ENCODE measurements around the gene HP1BP3. TPM values are rescaled to one million over a fixed set of nuclear protein-coding genes. Genes with fewer than 3 reads are reported as not detected.

Gene HP1BP3
- total RNA-seq, 4 donors from 2014 or later, result 222 to 491 (median 311) TPM

DNA sequence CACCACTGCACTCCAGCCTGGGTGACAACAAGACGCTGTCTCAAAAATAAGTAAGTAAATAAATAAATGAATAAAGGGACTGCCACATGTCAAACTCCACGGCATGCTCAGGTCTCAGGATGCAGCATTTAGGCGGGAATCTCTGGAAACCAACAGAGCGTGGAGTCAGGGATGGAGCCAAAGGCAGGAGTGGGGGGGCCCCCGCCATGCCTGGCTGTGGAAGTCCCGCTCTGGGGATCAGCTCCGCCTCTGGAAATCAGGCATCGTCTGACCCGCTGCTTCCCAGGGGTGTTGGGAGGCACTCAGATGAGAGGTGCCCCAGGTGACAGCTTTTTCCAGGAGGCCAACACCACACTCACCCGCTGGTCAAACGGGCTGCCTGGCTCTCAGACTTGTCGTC, 89.5 kb downstream of the HP1BP3 start:
- Histone ChIP-seq H3K9me3 (no peaks in the 10 kb centered on the region), H3K4me1 (peaks cover 0 to 12% (median 4%) of the 10 kb centered on the region in 4 donors), H3K4me3 (no peak overlapping the region), H3K36me3 (no peaks in the 10 kb centered on the region), H3K27ac (peak overlapping the region in 2 of 4 donors; percentile 84 to 88), H3K27me3 (no peaks in the 10 kb centered on the region)
- DNase-seq (ENCODE audit: low spot score in 2 of 2), result no peak
- TF ChIP-seq, protein P1, sequence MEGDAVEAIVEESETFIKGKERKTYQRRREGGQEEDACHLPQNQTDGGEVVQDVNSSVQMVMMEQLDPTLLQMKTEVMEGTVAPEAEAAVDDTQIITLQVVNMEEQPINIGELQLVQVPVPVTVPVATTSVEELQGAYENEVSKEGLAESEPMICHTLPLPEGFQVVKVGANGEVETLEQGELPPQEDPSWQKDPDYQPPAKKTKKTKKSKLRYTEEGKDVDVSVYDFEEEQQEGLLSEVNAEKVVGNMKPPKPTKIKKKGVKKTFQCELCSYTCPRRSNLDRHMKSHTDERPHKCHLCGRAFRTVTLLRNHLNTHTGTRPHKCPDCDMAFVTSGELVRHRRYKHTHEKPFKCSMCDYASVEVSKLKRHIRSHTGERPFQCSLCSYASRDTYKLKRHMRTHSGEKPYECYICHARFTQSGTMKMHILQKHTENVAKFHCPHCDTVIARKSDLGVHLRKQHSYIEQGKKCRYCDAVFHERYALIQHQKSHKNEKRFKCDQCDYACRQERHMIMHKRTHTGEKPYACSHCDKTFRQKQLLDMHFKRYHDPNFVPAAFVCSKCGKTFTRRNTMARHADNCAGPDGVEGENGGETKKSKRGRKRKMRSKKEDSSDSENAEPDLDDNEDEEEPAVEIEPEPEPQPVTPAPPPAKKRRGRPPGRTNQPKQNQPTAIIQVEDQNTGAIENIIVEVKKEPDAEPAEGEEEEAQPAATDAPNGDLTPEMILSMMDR (IDR thresholded peaks at IDR 0.05), result no peak
- TF ChIP-seq POLR2A (IDR thresholded peaks at IDR 0.05) (no peak), EP300 (IDR thresholded peaks at IDR 0.05) (no peak)
- WGBS, 2 donors, result 83 to 90% methylated on average over 11 to 12 of the region's 12 CpGs

DNA sequence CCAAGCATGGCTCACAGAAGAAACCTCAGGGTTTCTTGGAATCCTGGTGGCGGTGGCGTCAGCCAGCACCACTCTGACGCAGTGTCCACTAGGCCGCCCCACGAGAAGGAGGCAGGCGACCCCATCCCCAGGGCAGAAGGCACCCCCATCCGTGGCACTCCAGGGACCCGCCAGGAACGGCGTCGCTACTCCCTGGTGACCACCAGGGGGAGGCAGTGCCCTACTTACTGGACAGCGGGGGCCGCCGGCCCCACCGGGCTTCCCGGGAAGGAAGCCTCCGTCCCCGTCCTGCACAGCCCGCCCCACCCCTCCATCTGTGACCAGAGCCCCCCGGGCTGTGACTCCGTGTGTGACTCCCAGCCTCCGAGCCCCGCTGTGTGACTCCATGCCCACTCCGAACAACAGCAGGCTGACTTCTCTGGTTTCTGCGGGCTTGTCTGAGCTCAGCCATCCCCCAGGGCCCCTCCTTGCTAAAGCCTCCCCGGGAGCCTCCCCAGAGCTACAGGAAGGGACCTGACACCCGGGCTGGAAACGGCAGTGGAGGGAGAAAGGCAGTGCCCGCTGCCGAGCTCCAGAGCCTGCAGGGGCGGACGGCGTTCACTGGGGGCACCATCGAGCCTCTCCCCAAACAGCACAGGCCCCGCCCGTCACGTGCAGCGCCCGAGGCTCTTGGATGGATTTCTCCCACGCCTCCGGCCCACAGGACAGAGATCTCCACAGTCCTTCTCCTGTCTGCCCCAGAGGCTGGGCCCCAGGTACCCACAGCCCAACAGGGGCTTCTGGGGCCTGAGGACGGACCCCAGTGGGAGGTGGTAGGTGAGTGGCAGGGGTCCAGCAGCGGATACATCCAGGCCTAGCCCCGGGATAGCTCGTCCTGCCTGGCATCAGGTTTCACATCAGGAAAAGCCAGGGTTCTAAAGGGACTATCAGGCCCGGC, 90.4 kb downstream of the HP1BP3 start:
- WGBS, 2 donors, result 1 to 3% methylated on average over 30 to 45 of the region's 46 CpGs
- TF ChIP-seq EP300 (IDR thresholded peaks at IDR 0.05) (peak in 1 of 2 donors; percentile 61), POLR2A (IDR thresholded peaks at IDR 0.05) (no peak)
- TF ChIP-seq, protein P1 (IDR thresholded peaks at IDR 0.05), result peak; percentile 87 to 97 (median 94)

DNA sequence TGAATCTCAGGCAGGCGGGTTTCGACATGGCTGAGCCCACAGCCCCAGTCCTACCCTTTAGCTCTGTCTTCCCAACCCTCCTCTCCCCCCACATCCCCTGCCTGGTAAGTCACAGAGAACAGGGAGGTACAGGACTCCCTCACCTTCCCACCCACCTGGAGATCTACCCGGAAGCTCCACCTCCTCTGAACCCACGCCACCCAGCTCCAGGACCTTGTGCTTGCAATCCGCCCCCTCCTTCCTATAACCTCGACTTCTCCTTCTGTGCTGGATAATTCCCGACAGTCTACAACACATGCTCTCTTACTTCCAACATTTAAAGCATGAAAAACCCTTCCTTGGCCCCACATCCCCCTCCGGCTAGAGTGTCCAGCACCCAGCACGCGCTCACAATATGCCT, 91.6 kb downstream of the HP1BP3 start:
- DNase-seq (ENCODE audit: low spot score in 2 of 2), result no peak
- Histone ChIP-seq H3K9me3 (peaks cover 0 to 9% (median 0%) of the 10 kb centered on the region in 4 donors), H3K4me3 (no peak overlapping the region), H3K27ac (no peak overlapping the region), H3K4me1 (peaks cover 0 to 12% (median 4%) of the 10 kb centered on the region in 4 donors), H3K27me3 (no peaks in the 10 kb centered on the region), H3K36me3 (no peaks in the 10 kb centered on the region)
- TF ChIP-seq, protein P1 (IDR thresholded peaks at IDR 0.05), result no peak
- no peak for TF ChIP-seq POLR2A (IDR thresholded peaks at IDR 0.05)
- no peak for TF ChIP-seq EP300 (IDR thresholded peaks at IDR 0.05)
- WGBS, 2 donors, result 76 to 81% methylated on average over 10 of the region's 10 CpGs

More for the DNA sequence above, 90.4 kb downstream of the HP1BP3 start:
- Histone ChIP-seq H3K9me3 (peaks cover 0 to 7% (median 0%) of the 10 kb centered on the region in 4 donors), H3K27ac (peak overlapping the region; percentile 71 to 93 (median 86)), H3K27me3 (no peaks in the 10 kb centered on the region), H3K4me1 (peaks cover 0 to 12% (median 4%) of the 10 kb centered on the region in 4 donors), H3K4me3 (peak overlapping the region; percentile 51 to 81 (median 60)), H3K36me3 (no peaks in the 10 kb centered on the region)
- DNase-seq (ENCODE audit: low spot score in 2 of 2), result peak; percentile 72 to 83

DNA sequence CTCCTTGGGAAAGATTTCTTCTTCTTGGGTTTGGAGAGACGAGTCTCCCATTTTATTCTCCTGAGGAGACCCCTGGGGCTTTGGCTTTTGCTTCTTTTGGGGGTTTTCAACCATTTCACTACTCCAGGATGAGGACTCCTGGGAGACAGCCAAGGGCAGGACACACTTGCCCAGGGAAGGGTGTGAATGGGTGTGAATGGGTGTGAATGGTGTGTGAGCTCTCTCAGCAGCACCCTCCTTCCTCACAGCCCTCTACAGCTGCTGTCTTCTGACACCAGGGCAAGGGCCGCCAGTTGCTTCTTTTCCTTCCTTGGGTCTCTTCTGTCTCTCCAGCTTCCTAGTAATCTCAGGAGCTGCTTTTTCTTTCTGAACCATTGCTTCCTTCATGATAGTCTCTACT, 93.5 kb downstream of the HP1BP3 start:
- H3K4me1 ChIP-seq, result peaks cover 0 to 12% (median 4%) of the 10 kb centered on the region in 4 donors

More for the DNA sequence above, 93.5 kb downstream of the HP1BP3 start:
- no peaks in the 10 kb centered on the region for H3K36me3 ChIP-seq
- H3K27me3 ChIP-seq, result no peaks in the 10 kb centered on the region
- peaks cover 0 to 9% (median 0%) of the 10 kb centered on the region in 4 donors for H3K9me3 ChIP-seq
- no peak overlapping the region for H3K27ac ChIP-seq
- 72 to 88% methylated on average over 2 of the region's 2 CpGs for WGBS, 2 donors
- no peak for TF ChIP-seq EP300 (IDR thresholded peaks at IDR 0.05)
- no peak for TF ChIP-seq POLR2A (IDR thresholded peaks at IDR 0.05)
- TF ChIP-seq, protein P1 (IDR thresholded peaks at IDR 0.05), result no peak
- no peak for DNase-seq (ENCODE audit: low spot score in 2 of 2)
- no peak overlapping the region for H3K4me3 ChIP-seq

Other genes starting within 250 kb of the HP1BP3 start
- gene FAM43B, start 234.7 kb downstream of the HP1BP3 start, total RNA-seq, result 1 to 10 TPM in 1 of 4 donors, under 1 TPM in 1, not detected in 2; 0.90 to 1.0 TPM
- gene CDA, start 198.2 kb downstream of the HP1BP3 start, total RNA-seq, result 1 to 10 TPM in 3 of 4 donors, under 1 TPM in 1; 0.84 to 5.7 (median 3.8) TPM
- gene PINK1, start 153.8 kb downstream of the HP1BP3 start, total RNA-seq, result 100 to 1,000 TPM in 3 of 4 donors, 10 to 100 TPM in 1; 93.9 to 134 (median 124) TPM
- 100 to 1,000 TPM in 2 of 4 donors, 10 to 100 TPM in 2; 79.7 to 115 (median 99.6) TPM for gene DDOST, start 125.9 kb downstream of the HP1BP3 start, total RNA-seq
- gene KIF17, start 69.3 kb downstream of the HP1BP3 start, total RNA-seq, result 1 to 10 TPM in 3 of 4 donors, under 1 TPM in 1; 0.59 to 4.2 (median 3.3) TPM
- not detected for gene SH2D5, start 54.6 kb downstream of the HP1BP3 start, total RNA-seq